Effector CD8-positive, alpha-beta T cell (primary cell): ENCODE data around the gene VSTM2B.

Experiments
- DNase-seq: peaks from one replicate; lab custom pipeline; 2025; lab: John Stamatoyannopoulos, UW

Gene VSTM2B

DNA sequence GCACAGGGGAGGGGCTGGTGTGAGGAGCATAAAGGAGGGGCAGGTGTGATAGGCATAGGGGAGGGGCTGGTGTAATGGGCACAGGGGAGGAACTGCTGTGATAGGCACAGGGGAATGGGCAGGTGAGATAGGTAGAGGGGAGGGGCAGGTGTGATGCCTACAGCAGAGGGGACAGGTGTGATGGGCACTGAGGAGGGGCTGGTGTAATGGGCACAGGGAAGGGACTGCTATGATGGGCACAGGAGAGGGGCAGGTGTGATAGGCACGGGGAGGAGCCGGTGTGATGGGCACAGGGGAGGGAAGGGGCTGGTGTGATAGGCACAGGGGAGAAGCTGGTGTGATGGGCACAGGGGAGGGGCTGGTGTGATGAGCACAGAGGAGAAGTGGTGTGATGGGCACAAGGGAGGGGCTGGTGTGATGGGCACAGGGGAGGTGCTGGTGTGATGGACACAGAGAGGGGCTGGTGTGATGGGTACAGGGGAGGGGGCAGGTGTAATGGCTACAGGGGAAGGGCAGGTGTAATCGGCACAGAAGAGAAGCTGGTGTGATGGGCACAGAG lies 40.8 kb downstream of the VSTM2B start:
- DNase-seq, result no peak

DNA sequence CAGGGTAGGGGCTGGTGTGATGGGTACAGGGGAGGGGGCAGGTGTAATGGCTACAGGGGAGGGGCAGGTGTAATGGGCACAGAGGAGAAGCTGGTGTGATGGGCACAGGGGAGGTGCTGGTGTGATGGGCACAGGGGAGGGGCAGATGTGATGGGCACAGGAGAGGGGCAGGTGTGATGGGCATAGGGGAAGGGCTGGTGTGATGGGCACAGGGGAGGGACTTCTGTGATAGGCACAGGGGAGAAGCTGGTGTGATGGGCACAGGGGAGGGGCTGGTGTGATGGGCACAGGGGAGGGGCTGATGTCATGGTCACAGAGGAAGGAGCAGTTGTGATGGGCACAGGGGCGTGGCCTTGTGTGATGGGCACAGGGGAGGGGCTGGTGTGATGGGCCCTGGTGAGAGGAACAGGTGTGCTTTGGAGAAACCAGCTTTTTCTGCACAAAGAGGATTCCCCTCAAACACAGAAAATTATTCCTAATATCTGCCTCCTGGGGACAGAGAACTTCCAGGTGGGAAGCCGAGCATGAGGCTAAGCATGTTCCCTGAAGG lies 41.6 kb downstream of the VSTM2B start:
- DNase-seq, result no peak

GRCh38 chr19:29568036-29569025 lies 42.5 kb downstream of the VSTM2B start:
- no peak for DNase-seq

GRCh38 chr19:29569038-29569911 lies 43.5 kb downstream of the VSTM2B start:
- no peak for DNase-seq

- DNase-seq, result no peak
These were observed 45.4 kb downstream of the VSTM2B start for GRCh38 chr19:29571181-29571580.

- DNase-seq, result no peak
These were observed 47.7 kb downstream of the VSTM2B start for GRCh38 chr19:29573486-29573885.

DNA sequence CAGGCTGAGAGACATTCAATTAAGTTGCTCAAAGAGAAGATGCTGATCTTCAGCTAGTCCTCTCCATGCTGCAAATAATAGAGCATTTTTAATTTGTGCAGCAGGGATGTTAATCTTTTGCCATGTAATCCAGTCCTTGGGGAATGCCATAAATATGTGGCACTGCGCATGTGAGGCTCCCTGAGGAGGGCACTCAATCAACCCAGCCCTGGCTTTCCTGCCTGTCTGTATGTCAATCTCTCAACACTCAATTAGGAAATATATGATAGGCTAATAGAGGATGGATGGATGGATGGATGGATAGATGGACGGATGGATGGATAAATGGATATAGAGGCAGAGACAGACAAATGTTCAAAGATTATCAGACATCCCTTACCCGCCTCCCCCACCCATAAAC lies 48.7 kb downstream of the VSTM2B start:
- no peak for DNase-seq

GRCh38 chr19:29576046-29576606 lies 50.3 kb downstream of the VSTM2B start:
- no peak for DNase-seq

DNA sequence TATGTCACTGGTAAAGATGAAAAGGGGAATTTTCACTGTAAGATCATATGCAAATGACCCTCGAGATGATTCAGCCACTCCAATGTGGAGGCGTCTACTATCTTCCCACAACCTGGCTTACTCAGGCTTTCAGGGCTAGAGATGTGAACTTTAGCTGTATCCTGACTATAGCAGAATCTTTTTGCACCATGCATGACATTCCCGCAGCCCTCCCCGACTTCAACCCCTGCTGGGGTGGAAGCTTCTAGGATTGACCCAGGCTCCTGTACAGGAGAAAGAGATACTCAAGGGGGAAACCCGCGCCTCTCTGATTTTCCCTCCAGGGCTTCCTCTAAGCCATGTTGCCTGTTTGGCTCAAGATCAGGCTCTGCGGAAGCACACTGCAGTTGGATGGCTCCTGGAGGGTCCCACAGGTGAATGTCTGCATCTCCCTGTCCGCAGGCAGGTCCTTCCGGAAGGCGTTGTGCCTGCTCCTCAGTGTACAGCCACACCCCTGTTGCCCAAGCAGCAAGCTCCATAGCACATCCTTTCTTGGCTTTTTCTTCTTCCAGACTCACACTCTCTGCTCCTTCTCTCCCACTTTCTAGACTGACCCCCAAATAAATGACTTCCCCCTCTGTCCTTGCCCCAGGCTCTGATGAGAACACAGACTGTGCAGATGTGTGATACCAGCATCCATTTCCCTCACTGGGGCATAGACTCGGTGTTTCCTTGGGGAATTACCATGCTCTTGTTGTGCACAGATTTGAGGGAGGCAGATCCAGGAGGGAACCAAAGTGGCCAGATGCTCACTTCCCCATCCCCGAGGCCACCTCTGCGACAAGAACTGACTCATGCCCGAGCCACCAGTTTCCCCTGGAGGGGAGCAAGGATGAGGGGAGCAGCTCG lies 51.2 kb downstream of the VSTM2B start:
- no peak for DNase-seq

DNA sequence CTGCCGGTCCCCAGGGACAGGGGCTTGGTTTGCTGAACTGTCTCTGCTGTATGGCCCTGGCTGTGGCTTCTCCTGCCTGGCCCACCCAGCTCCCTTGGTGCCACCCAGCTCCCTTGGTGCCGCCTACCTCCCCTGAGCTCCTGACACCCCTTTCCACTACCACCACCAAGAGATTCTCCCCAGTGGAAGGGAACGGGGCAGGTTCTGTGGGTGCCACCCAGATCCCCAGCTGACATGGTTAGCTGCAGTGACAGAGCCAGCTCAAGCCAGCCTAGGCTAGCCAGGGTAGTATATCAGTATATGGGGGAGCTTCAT lies 51.8 kb downstream of the VSTM2B start:
- no peak for DNase-seq

GRCh38 chr19:29578349-29578748 lies 52.6 kb downstream of the VSTM2B start:
- no peak for DNase-seq

GRCh38 chr19:29579308-29579910 lies 53.6 kb downstream of the VSTM2B start:
- no peak for DNase-seq

GRCh38 chr19:29581398-29581797 lies 55.6 kb downstream of the VSTM2B start:
- DNase-seq, result no peak

- no peak for DNase-seq
These were observed 57.6 kb downstream of the VSTM2B start for GRCh38 chr19:29583196-29583999.

GRCh38 chr19:29586401-29586800 lies 60.6 kb downstream of the VSTM2B start:
- DNase-seq, result no peak

- DNase-seq, result no peak
These were observed 61.3 kb downstream of the VSTM2B start for GRCh38 chr19:29587059-29587458.

GRCh38 chr19:29587518-29587986 lies 61.8 kb downstream of the VSTM2B start:
- DNase-seq, result no peak

DNA sequence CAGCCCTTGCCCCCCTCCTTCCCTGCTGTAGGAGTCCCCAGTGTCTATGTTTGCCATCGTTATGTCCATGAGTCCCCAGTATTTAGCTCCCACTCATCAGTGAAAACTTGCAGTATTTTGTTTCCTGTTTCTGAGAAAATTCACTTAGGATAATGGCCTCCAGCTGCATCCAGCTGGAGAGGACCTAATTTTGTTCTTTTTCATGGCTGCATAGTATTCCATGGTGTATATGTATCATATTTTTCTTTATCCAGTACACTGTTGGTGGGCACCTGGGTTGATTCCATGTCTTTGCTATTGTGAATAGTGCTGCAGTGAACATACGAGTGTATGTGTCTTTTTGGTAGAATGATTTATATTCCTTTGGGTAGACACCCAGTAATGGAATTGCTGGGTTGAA lies 62.3 kb downstream of the VSTM2B start:
- no peak for DNase-seq

DNA sequence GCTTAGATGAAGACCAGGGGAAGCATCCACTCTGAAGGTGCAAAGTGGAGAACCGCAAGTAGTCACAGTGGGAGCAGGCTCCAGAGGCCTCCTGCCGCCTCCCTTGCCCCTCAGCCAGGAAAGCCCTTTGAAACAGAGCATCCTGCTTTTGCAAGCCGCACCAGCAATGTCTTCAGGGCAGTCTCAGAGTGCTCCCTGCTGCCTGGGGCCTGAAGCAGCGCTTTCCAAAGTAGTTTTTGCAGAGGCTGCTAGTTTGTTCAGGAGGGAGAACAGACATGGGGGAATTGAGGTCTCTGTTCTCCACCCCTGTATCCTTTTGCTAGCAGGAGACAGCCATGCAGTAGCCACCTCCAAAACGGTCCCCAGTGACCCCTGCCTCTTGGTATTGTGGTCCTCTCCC lies 64.5 kb downstream of the VSTM2B start:
- no peak for DNase-seq
